ENCODE measurements around the gene AVPR1B. TPM values are rescaled to one million over a fixed set of nuclear protein-coding genes. Genes with fewer than 3 reads are reported as not detected.
"Not testable (repeated sequence)": the region's sequence is repeated elsewhere in the genome, so short reads cannot be mapped to it uniquely, and the experiment has no call there.

Gene AVPR1B
- total RNA-seq, 1 experiment from 2014 or later = 0.22 TPM

DNA sequence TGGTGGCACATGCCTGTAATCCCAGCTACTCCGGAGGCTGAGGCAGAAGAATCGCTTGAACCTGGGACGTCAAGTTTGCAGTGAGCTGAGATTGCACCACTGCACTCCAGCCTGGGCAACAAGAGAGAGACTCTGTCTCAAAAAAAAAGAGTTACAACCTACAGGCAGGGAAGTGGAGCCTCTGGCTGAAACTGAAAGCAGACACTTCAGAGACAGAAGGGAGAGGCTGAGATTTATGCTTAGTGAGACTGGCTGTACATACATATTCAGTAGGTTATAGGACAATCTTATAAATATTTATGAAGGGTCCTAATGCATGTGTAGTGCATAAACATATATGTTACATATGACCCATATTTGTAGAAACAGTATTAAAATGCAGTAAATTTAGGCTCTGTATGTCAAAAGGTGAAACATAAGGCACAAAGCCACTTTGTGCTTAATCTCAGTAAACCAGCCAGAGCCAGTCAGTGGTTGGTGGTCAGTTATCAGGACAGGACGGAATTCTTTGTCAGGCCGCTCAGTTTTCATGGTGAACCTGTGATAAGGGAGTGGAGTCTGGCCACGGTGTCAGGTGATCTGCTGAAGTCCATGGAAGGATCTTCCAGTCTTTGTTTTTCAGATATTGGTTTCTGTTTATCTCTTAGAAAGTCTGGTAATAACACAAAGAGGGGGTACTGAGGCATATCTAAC is 50.6 kb downstream of the AVPR1B start:
- ATAC-seq (no peak), DNase-seq (no peak)
- Histone ChIP-seq H3K36me3 (ENCODE audit: low read depth, low read length) (no peaks in the 10 kb centered on the region), H3K9ac (ENCODE audit: low read length) (no peak overlapping the region), H3K27me3 (ENCODE audit: low read length) (peaks cover 47% of the 10 kb centered on the region), H3K79me2 (ENCODE audit: low read length) (no peaks in the 10 kb centered on the region), H3K9me3 (ENCODE audit: low read length) (no peaks in the 10 kb centered on the region), H4K20me1 (ENCODE audit: low read length) (no peaks in the 10 kb centered on the region), H3K4me3 (ENCODE audit: low read length) (no peak overlapping the region), H3K4me1 (ENCODE audit: insufficient read depth, low read length) (no peaks in the 10 kb centered on the region), H3K27ac (ENCODE audit: low read length) (no peak overlapping the region), H3K9me2 (replicated peaks; ENCODE audit: low read length) (no peaks in the 10 kb centered on the region), H3K4me2 (ENCODE audit: low read length) (no peak overlapping the region), H3F3A (ENCODE audit: low read length, unreplicated experiment) (no peaks in the 10 kb centered on the region), H2AFZ (ENCODE audit: low read length) (no peak overlapping the region)
- ChIA-PET CTCF (no interaction called here), POLR2A (ENCODE audit: unreplicated experiment) (no interaction called here)
- BruUV-seq (replicated peaks) = no TSS peak
- intact Hi-C loops (cut with micrococcal nuclease) = no loop called here
- TF ChIP-seq, protein P1, sequence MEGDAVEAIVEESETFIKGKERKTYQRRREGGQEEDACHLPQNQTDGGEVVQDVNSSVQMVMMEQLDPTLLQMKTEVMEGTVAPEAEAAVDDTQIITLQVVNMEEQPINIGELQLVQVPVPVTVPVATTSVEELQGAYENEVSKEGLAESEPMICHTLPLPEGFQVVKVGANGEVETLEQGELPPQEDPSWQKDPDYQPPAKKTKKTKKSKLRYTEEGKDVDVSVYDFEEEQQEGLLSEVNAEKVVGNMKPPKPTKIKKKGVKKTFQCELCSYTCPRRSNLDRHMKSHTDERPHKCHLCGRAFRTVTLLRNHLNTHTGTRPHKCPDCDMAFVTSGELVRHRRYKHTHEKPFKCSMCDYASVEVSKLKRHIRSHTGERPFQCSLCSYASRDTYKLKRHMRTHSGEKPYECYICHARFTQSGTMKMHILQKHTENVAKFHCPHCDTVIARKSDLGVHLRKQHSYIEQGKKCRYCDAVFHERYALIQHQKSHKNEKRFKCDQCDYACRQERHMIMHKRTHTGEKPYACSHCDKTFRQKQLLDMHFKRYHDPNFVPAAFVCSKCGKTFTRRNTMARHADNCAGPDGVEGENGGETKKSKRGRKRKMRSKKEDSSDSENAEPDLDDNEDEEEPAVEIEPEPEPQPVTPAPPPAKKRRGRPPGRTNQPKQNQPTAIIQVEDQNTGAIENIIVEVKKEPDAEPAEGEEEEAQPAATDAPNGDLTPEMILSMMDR (conservative IDR thresholded peaks at IDR 0.05; ENCODE audit: low read depth, low read length) = no peak
- no peak for TF ChIP-seq EZH2phosphoT487 (IDR thresholded peaks at IDR 0.05; ENCODE audit: borderline replicate concordance, low read length)
- TF ChIP-seq EZH2 (IDR thresholded peaks at IDR 0.05; ENCODE audit: low read length, unreplicated experiment) = no peak

- peaks cover 42% of the 10 kb centered on the region for H3K27me3 ChIP-seq (ENCODE audit: low read length)
- H3K36me3 ChIP-seq (ENCODE audit: low read depth, low read length) = no peaks in the 10 kb centered on the region
- H2AFZ ChIP-seq (ENCODE audit: low read length) = no peak overlapping the region
- H4K20me1 ChIP-seq (ENCODE audit: low read length) = no peaks in the 10 kb centered on the region
- no TSS peak for BruUV-seq (replicated peaks)
- no peak overlapping the region for H3K4me3 ChIP-seq (ENCODE audit: low read length)
- H3K9me3 ChIP-seq (ENCODE audit: low read length) = no peaks in the 10 kb centered on the region
- H3K4me2 ChIP-seq (ENCODE audit: low read length) = no peak overlapping the region
- no peak overlapping the region for H3K27ac ChIP-seq (ENCODE audit: low read length)
- H3K79me2 ChIP-seq (ENCODE audit: low read length) = no peaks in the 10 kb centered on the region
- ChIA-PET CTCF (no interaction called here), POLR2A (ENCODE audit: unreplicated experiment) (no interaction called here)
- no peaks in the 10 kb centered on the region for H3K4me1 ChIP-seq (ENCODE audit: insufficient read depth, low read length)
- intact Hi-C loops (cut with micrococcal nuclease) = no loop called here
- TF ChIP-seq EZH2 (IDR thresholded peaks at IDR 0.05; ENCODE audit: low read length, unreplicated experiment) (no peak), EZH2phosphoT487 (IDR thresholded peaks at IDR 0.05; ENCODE audit: borderline replicate concordance, low read length) (no peak)
- TF ChIP-seq, protein P1 (conservative IDR thresholded peaks at IDR 0.05; ENCODE audit: low read depth, low read length) = no peak
- DNase-seq = no peak
- no peak overlapping the region for H3K9ac ChIP-seq (ENCODE audit: low read length)
- no peaks in the 10 kb centered on the region for H3F3A ChIP-seq (ENCODE audit: low read length, unreplicated experiment)
- H3K9me2 ChIP-seq (replicated peaks; ENCODE audit: low read length) = no peaks in the 10 kb centered on the region
- no peak for ATAC-seq
These were observed 51.5 kb downstream of the AVPR1B start for GRCh38 chr1:206065547-206066145.

DNA sequence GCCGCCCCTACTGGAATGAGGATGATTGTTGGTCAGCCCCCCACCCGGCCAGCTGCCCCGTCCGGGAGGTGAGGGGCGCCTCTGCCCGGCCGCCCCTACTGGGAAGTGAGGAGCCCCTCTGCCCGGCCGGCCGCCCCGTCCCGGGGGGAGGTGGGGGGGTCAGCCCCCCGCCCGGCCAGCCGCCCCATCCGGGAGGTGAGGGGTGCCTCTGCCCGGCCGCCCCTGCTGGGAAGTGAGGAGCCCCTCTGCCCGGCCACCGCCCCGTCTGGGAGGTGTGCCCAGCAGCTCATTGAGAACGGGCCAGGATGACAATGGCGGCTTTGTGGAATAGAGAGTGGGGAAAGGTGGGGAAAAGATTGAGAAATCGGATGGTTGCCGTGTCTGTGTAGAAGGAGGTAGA is 52.7 kb downstream of the AVPR1B start:
- H3K4me1 ChIP-seq (ENCODE audit: insufficient read depth, low read length); H3K4me3 ChIP-seq (ENCODE audit: low read length); H2AFZ ChIP-seq (ENCODE audit: low read length); H3K4me2 ChIP-seq (ENCODE audit: low read length); H4K20me1 ChIP-seq (ENCODE audit: low read length); H3K9ac ChIP-seq (ENCODE audit: low read length); CTCF ChIA-PET; DNase-seq; H3F3A ChIP-seq (ENCODE audit: low read length, unreplicated experiment); ATAC-seq; H3K36me3 ChIP-seq (ENCODE audit: low read depth, low read length); H3K9me3 ChIP-seq (ENCODE audit: low read length); H3K27ac ChIP-seq (ENCODE audit: low read length); H3K79me2 ChIP-seq (ENCODE audit: low read length); BruUV-seq (replicated peaks); POLR2A ChIA-PET (ENCODE audit: unreplicated experiment); H3K9me2 ChIP-seq (replicated peaks; ENCODE audit: low read length); intact Hi-C loops (cut with micrococcal nuclease): not testable (repeated sequence)
- H3K27me3 ChIP-seq (ENCODE audit: low read length) = peaks cover 31% of the 10 kb centered on the region

- not testable (repeated sequence) for ATAC-seq
These were observed 53.2 kb downstream of the AVPR1B start for GRCh38 chr1:206064001-206064400.

More at GRCh38 chr1:206064001-206064400, 53.2 kb downstream of the AVPR1B start:
- H3K27me3 ChIP-seq (ENCODE audit: low read length) = peaks cover 26% of the 10 kb centered on the region
- H3K9me3 ChIP-seq (ENCODE audit: low read length); H3K9ac ChIP-seq (ENCODE audit: low read length); H3K36me3 ChIP-seq (ENCODE audit: low read depth, low read length); H3K4me3 ChIP-seq (ENCODE audit: low read length); BruUV-seq (replicated peaks); H4K20me1 ChIP-seq (ENCODE audit: low read length); H3F3A ChIP-seq (ENCODE audit: low read length, unreplicated experiment); POLR2A ChIA-PET (ENCODE audit: unreplicated experiment); intact Hi-C loops (cut with micrococcal nuclease); H2AFZ ChIP-seq (ENCODE audit: low read length); CTCF ChIA-PET; DNase-seq; H3K4me1 ChIP-seq (ENCODE audit: insufficient read depth, low read length); H3K79me2 ChIP-seq (ENCODE audit: low read length); H3K4me2 ChIP-seq (ENCODE audit: low read length); H3K9me2 ChIP-seq (replicated peaks; ENCODE audit: low read length); H3K27ac ChIP-seq (ENCODE audit: low read length): not testable (repeated sequence)

Measured in PC-3 (cell line).